Stimulated activated CD4-positive, alpha-beta T cell treated with anti-CD3 and anti-CD28 coated beads, Interleukin-1b, Interleukin-23, amount 100 ng/mL, for 24 hours (primary cell): ENCODE data around the gene TMEM72.

Source experiments
- DNase-seq, 4 experiments: peaks; one replicate each; pipeline ENCODE4 v3.0.0-alpha.2; 2020; ENCODE audit warnings: low read depth in 4 of 4, low spot score in 1 of 4

The TMEM72 gene

DNA sequence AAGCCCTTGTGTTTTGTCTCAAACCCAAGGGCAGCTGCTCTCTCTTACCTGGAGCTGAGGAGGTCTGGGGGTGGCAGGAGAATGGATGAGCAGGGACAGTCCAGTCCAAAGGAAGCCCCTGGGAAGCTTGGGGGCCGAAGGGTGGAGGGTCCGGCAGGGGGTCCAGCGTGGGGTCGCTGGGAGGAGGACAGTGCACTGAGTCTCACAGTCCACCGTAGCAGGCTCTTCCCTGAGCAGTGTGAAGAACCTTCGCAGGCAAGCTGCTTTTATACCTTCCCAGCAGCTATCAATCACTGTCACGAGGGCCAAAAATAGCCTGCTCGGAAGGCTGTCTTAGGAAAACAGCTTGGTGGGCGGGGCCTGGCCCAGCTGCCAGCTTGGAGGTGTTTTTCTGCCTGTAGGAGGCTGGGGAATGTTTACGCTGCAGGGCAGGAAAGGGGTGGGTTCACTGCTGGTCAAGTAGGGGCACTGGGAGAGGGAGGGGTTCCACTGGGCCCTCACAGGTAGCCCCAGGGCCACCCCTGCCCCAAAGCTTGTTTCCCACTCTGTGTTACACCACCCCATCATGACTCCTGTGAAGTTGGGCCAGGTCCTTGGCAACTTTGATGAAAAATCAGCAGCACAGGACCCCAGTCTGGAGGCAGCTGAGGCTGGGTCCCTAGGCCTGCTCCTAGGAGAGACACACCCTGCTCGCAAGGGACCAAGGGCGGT lies 67.6 kb downstream of the TMEM72 start, which contains the start of gene DEPP1:
TSS of gene DEPP1 (minus strand) at position 240 of the 711 bp plus-strand sequence. CDS start 779 bp downstream, outside the sequence.
- no peak for DNase-seq

DNA sequence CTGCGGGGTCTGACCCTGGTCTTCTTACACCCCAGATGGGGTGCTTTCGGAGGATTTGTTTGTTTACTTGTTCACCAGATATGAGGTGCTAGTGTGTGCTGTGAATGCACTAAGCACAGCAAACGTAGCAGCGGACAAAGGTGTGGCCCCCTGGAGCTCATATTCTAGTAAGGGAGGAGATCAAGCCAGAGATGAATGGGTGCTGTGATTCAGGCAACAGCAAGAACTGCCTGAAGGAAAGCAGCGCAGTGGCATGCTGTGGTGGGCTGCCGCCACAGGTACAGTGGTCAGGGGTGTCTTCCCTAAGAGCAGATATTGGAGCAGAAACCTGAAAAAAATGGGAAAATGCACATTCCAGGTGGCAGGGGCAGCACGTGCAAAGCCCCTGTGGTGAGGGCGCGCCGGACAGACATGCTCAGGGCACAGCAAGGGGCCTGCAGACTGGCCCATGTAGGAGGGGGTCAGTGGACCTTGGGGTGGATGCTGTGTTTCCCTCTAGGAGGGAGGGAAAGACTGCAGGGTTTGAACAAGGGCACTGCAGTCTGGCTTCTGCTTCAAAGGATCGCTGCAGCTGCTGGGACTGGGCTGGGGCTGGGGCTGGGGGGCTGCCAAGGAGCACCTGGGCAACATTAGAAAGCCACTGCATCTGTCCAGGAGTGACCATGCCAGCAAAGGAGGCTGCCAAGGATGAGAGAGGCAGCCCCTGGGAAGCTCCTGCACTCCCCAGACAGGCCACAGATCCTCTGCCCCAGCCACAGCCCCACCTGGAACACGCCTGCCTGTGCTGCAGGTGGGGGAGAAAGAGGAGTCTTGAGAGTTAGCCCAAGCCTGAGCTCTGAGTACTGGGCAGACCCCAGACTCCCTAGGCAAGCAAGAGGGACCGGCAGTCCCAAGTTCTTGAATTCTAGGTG lies 68.4 kb downstream of the TMEM72 start:
- DNase-seq, result no peak

DNA sequence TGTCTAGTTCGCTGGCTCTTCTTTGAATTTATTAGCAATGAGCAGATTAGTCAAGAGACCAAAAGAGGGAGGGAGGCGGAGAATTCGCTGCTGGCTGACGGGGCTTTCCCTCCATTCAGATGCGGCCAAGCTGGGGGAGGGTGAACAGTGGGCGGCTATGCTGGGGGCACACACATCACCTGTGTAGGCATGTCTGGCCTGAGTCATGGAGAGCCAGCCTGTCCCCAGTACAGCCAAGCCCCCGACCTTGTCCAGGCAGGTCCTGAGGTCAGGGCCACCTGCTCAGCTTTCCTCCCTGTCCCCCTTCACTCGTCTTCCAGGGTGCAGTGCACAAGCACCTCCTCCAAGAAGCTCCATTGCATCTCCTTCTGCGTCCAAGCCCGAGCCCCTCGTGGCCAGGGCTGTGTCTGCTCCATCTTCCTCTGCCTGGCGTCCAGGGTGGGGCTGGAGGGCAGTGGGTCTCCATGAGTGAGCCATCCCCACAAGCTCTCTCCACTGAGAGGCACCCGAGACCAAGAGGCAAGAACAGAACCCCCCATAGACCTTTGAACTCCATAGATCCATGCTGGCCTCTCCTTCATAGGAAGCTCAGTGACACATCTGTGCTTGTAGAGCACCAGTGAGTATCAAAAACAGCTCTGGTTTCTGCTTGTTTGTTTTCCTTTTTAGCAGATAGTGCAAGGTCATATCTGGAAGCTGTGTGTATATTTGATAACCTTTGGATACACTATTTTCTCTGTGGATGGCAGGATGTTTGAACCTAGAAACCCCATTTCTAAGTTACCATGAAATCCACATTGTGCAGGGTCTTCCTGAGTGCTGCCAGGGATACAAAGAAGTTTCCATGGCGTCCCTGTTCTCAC lies 69.4 kb downstream of the TMEM72 start:
- no peak for DNase-seq

DNA sequence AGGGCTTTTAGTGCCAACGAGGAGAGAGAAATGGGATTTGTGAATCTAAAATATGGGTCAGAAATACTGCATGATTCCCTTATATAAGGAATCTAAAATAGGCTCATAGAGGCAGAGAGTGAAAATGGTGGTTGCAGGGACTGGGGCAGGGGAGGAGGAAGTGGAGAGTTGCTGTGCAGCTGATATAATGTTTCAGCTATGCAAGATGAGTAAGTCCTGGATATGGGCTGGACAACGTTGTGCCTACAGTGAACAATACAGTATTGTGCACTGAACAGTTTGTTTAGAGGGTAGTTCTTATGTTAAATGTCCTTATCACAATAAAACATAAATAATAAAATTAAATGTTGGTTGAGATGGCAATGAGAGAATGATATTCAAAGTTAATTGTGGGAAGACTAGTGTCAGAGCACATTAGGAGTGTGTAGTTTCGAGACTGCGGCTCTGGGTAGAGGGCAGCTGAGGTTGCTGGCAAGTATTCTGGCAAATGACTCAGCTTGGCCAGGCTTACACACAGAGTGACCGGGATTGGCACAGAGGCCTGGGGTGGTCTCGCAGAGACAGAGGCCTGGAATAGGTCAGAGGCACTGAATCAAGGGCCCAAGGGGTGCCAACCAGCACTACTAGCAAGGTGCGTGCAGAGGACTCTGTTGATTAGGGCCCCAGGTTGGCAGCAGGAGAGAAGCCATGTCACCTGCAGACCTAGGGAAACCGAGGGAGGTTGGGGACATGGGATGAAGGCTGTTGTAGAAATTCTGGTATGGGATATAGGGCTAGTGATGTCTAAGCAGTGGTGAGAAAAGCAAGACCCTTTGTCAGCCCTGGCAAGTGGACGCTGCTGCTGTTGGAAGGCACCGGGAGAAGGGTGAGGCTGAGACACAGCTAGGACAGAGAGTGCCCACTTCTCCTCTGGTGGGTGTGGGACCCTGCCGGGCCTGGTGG lies 70.3 kb downstream of the TMEM72 start:
- no peak for DNase-seq

DNA sequence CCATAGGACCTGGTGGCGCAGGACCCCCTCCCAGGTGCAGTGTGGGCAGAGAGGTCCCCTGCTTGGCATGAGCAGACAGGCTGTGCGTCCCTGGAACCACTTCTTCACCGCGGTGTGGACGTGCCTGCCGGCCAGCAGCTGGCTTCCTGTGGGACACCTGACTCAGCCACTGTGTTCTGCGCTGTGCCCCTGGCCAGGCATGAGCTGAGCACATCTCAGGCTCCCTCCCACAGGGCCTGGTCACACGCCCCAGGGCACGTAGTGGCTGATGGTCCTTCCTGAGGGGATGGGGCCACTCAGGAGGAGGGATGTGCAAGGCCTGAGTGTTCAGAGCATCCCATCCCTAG lies 71.0 kb downstream of the TMEM72 start:
- DNase-seq, result no peak

DNA sequence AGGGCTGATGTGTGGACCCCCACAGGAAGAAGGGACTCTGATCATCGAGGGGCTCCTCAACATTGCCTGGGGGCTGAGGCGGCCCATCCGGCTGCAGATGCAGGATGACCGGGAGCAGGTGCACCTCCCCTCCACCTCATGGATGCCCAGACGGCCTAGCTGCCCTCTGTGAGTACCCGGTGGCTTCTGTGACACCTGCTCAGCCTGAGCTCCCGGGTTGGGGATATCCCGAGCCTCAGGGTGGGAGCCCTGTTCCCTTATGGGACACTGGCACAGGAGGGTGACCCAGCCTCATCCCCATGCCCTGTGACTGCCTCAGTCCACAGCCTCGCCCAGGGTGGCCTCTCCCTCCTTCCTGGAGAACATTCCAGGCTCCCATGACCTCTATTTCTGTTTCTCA lies 71.4 kb downstream of the TMEM72 start:
- no peak for DNase-seq

DNA sequence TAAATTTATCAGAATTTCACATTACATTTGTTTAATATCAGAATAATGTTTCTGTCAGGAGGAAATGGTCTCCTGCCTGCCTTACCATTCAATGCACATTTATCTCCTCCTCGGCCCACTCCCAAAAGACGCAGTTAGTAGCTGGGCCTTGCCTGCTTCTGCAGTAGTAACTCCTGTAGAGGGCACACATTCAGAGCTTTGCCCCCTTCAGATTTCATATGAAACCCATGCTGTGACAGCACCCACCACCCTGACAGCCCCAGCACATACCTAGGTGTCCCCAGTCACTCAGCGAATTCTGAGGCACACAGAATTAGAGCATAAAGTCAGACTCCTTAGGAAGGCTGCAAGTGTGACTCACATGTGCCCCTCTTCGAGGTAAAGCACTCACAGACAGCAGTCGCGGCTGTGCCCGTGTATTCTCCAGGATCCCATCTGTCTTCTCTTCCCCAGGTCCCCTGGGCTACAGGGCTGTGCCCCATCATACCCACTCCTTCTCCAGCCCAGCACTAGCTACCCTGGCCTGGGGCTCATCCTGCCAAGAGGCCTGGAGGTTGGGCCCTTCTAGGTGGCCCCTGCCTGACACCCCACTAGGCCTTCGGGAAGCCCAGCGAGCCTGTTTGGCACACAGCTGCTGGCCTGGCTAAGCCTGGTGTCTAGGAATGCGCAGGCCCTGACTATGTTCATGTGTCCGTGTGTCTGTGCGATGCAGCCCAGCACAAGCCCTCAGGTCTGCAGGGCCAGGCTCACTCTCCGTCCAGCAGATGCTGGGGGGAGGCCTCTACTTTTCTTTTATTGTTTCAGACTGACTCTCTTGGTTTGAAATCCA lies 72.1 kb downstream of the TMEM72 start:
- no peak for DNase-seq

DNA sequence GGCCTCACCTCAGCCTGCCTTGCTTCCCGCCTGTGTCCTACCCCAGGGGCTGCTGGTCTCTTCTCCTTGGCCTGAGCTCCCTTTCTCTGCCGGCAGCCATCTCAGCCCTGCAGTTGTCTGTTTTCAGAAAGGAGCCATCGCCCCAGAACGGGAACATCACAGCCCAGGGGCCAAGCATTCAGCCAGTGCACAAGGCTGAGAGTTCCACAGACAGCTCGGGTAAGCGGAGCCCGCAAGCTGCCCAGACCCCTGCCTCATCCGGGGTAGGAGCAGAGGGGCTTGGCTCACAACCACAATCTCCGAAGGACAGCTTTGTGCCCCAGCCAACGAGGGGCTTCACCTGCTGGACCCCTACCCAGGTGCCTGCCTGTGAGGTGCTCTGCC lies 72.8 kb downstream of the TMEM72 start:
- no peak for DNase-seq

DNA sequence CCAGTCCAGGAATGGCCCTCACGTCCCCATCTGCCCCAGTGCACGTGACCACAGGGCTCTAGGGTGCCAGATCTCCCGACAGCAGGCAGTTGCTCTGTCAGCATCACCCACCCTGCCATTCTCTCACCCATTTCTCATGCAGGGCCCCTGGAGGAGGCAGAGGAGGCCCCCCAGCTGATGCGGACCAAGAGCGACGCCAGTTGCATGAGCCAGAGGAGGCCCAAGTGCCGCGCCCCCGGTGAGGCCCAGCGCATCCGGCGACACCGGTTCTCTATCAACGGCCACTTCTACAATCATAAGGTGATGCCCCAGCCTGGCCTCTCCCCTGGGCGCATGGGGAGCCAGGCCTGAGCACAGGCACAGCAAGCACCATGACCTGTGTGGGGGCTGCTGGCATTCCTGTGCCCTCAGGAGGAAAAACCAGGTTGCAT lies 73.5 kb downstream of the TMEM72 start:
- DNase-seq, result no peak

DNA sequence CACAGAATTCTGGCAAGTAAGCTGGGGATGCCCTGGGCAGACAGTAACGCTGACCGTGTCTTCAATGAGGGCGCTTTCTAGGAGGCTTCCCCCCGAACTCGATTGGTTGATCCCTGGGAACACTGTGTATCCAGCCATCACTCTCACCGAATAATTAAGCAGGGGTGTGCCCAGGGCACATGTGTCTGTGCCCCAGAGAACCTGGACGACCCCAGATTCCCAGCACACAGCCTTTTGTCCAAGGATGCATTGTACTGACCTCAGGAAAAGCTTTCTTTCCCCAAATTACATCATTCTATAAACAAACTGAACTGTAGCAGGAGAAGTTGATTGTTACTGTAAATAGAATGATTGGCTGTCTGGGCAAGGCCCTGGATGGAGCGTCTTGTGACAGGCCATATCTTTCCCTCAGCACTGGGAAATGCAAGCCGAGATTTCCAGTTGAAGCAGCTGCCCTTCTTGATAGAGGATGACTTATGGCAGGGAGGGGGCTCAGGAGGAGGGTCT lies 74.1 kb downstream of the TMEM72 start:
- DNase-seq, result no peak

DNA sequence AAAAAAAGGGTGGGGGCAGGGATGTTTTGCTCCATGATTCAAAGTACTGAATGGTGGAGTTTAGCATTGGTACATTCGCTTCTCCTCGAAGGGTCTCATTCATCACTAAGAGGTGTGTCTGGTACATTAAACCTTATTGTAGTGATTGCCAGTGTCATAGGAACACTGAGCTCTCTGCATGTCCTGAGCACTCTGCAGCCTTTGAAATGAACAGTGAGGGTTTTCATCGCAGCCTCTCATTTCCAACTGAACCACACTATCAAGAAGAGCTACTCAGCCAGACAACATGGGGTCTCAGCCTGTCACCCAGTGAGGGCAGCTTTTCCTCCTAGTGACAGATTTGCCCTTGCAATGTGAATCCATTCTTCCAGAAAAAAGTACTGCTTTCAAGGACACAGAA lies 75.0 kb downstream of the TMEM72 start:
- DNase-seq, result no peak
